IPS DF 4.7 (cell line): ENCODE data around the gene CPPED1.

Experiments used
- DNase-seq: peaks from one replicate; pipeline ENCODE4 v3.0.0-alpha.2; 2013; ENCODE audit warnings: low spot score; ENCODE audit errors: extremely low read depth

CPPED1 gene

DNA sequence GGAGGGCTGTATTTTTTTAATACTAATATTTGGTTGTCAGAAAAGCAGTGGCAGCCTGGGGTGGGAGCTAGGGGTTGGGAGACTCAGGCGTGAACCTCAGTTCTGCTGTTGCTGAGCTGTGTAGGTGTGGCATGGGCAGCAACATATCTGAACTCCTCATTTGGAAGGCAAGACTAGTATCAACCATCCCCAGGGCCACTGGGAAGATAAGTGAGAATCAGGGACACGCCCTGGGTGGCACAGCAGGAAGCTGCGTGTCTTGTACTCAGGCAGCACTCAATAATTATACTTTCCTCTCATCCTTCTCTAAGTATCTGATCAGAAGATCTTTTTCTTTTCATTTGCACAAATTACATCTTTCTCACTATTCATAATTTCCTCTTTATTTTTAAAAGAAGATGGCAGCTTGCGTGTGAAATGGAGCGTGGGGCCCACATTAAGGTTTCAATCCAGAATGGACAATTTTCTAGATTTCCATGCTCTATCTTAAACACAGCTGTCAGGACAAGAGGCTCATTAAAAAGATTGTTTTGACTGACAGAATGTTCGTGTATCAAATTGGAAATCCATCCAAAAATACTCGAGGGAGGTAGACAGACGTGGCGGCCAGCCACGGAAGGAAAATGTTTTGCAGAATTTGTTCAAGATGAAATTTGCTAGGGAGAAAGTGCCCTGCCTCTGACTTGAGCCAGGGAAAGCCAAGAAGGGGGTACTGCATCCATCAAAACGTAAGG lies 121.1 kb downstream of the CPPED1 start:
- no peak for DNase-seq

DNA sequence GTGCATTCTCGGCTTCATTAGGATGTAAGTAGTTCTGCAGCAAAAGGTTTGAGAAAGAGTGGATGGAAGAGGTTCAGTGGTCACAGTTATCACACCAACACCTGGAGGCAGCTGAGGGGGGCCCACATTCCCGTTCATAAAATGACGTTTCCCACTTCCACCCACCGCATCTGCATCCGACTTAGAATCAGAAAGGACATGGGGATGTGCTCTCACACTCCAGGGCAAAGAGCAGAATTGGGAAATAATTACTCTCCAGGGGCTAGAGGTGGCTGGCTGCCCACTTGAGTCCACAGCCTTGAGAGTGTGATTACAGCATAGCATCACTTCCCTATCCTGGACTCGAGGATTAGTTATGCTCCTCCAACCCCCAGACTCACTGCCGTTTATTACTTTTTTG lies 122.0 kb downstream of the CPPED1 start:
- no peak for DNase-seq

DNA sequence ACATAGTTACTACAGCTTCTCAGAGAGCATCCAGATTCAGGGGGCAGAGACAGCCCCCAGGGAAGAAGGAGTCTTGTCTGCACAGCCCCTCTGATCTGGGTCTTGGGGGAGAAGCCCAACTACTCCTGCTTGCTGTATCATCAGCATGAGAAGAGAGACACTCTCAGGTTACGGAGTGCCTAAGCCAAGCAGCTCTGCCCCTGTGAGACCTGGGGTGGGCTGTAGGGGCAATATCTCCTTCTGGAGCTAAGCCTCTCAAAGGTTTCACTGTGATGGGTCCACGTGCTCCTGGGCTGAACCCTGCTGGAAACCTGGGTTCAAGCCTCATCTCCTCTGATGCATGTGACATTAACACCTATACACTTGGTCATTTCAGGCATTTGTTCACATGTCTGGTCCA lies 123.2 kb downstream of the CPPED1 start:
- no peak for DNase-seq

DNA sequence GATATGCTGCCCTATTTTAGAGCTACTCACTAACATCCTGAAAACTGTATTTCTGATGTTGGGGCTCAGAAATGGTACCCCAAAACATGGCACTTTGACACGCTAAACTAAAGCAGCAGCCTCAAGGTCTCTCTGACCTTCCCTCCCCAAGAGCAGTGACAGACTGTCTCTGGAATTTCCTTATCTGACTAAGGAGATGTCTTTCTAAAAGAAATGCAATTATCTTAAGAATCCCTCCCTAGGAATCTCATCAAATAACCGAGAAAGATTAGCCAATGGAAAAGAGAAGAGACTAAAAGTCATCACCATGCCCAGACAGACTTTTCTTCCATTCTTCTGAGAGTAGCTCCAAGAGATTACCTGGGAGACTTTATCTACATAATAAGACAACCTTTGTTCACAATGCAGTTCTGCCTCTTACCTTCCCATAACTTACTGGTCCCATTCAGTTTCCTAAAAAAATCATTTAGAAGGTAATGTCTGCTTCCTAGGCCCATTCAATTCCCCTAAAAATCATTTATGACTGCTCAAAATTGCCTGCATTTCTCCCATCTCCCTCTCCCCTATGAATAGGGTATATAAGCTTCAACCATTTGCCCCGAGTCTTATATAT lies 123.9 kb downstream of the CPPED1 start:
- no peak for DNase-seq

DNA sequence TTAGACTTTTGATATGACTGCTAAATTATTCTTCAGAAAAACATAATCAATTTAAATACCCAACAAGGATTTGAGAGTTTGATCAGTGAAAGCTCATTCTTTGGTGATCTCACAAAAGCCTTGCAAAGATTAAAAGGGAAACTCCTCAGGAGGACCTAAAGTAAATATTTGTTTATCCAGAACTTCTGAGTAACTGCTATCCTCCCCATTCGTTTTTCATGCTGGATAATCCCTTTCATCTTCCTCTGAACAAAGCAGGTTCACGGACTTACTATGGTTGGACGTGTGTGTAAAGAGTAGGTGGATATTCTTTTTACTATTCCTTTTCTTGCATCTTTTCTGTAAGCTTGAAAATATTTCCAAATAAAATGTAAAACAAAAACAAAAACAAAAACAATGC lies 124.7 kb downstream of the CPPED1 start:
- no peak for DNase-seq

DNA sequence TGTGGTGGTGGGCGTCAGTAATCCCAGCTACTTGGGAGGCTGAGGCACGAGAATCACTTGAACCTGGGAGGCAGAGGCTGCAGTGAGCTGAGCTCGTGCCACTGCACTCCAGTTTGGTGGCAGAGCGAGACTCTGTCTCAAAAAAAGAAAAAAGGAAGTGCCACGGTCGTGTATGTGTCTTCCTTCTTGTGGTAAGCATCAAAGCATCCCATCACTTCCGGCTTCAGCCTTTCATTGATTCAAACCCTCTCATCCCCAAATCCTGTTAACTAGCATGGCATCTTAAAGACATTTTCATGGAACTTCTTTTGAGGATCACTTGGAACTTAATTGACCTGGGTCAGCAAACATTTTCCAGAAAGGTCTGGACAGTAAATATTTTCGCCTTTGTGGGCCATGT lies 126.2 kb downstream of the CPPED1 start:
- no peak for DNase-seq

DNA sequence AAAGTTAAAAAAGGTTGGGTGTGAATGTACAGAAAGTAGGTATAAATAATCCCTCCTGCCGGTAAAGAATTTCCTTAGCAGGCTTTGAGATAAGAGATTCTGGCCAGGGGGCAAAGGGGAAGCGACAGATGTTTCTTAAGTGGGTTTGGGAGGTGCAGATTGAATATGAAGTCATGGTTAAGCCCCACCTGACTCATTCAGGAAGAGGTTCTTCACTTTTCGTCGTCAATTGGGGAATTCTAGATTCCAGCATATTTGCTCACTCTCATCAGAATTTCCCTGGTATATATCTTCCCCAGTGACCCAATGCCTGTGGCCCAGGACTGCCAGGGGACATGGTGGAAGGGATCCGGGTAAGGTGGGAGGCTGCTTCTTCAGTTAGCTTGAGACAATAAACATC lies 127.8 kb downstream of the CPPED1 start:
- DNase-seq: no peak

DNA sequence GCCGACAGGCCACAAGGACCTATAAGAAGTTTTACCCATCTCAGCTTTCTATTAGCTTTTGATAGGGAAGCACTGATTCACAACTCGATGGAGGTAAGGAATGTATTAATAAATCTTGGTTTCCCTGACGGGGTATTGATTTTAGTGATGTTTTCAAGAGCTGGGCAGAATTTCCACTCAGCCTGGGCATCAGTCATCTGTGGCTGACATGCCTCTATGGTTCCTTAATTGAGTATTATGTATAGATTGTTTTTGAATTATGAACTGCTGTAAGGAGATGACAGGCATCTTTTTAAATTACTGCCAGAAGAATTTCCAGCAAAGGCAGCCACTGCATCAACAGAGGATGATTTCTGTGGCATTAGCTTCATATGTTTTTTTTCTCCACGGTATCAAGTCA lies 128.6 kb downstream of the CPPED1 start:
- no peak for DNase-seq

DNA sequence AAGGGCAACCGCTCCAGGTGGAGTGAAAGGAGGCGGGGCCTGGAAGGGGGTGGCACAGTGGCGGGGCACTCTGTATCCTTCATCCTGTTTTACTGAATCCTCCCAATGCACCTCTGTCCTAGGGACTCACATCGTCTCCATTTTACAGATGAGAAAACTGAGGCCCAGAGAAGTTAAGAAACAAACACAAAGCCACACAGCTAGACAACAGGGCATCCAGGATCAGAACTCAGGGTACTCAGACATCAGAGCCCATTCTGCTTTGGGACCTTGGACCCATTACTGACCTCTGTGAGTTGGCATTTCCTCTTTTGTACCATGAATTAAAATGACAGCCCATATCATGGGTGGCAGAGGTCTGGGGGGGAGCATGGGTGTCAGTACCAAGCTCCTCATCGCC lies 129.2 kb downstream of the CPPED1 start:
- no peak for DNase-seq

DNA sequence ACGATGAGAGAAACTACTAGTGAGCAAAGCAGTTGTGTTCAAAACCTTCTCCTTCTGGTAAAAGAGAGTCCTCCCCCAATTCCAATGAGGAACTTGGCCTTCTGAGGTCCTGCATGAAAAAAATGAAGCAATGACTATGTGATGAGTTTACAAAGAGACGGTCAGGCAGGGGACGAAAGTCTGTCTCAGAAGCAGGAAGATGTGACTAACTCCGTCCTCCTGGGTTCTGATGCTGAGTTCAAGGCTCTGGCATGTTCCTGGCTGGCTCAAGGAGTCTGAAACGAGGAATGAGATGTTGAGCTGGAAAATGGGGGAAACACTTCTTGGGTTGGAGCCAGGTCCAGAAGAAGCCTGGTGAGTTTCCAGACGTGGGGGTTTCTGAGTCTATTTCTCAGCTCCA lies 129.6 kb downstream of the CPPED1 start:
- DNase-seq: no peak

DNA sequence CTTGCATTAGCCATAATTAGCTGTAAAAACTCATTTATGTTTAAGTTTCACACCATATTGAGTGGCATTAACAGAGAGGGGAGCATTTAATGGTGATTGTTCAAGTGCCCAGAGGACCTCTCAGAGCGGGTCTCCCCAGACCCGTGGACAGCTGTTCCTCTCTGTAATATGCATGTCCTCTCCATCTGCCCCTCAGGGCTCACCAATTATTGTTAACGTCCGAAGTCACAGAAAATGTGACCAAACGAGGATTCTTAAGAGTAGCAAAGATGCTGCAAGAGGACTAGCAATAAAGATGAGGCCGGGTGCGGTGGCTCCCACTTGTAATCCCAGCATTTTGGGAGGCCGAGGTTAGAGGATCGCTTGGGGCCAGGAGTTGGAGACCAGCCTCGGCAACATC lies 130.2 kb downstream of the CPPED1 start:
- DNase-seq: no peak

DNA sequence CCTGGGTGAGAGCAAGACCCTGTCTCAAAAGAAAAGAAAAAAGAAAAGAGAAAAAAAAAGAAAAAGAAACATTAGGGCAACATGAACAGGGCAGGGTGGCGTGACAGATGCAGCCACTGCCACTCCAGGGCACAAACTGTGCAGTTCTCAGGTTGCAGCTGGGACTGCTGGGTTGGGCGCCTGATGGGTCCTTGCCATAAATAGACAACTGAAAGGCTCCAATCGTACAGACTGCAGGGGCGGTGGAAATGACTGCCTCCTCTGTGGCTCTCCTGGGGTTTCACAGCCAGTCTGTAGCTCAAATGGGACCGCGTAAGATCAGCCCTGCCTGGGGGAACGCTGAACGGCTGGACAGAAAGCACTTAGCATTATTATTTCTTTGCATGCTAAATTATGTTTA lies 130.7 kb downstream of the CPPED1 start:
- DNase-seq: no peak

DNA sequence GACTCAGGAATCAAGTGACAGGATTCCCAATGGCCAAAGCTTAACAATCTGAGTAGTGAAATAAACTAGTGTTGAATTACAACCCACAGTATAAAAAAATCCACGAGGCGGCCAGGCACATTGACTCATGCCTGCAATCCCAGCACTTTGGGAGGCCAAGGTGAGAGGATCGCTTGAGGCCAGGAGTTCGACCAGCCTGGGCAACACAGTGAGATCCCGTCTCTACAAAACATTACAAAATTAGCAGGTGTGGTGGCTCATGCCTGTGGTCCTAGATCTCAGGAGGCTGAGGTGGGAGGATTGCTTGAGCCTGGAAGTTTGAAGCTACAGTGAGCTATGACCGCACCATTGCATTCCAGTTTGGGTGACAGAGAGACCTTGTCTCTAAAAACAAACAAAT lies 133.8 kb downstream of the CPPED1 start:
- DNase-seq: no peak

DNA sequence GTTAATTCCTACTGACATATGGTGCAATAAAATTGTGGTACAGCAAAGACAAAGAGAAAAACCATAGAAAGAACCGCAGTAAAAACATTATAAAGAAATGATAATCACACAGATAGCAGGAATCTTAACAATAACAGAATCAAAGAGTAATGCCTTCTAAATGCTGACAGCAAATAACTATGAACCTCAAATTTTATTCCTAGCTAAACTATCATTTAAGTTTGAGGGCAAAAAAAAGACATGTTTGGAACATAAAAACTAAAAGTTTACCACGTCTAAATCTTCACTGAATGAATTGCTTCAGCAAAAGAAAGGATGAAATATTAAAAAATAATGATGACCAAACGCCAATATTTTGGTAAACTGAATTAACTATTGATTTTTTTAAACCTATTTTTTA lies 135.8 kb downstream of the CPPED1 start:
- no peak for DNase-seq

DNA sequence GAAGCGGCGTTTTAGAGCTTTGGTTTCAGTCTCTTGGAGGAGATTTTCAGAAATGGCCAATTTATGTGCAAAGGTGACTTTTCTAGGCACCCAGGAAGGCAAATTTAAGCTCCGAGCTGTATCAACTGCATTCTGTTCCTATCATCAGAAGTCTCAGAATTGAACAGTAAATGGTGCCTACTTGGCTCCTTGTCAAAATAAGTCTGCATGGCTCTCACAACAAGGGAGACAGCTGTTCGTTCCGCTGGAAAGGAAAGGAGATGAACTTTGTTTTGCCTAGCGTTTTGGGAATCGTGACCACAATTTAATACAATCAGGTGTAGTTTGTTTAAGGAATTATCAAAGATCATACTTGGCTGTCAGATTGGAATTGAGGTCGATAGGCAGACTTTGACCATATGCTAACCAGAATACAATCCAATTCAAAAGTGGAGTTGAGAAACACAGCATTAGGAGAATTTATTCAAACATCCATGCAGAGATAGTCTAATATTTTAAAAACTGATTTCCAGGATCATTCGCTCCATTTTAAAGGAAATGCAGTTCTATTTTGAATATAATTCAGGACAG lies 139.4 kb downstream of the CPPED1 start:
- DNase-seq: no peak

DNA sequence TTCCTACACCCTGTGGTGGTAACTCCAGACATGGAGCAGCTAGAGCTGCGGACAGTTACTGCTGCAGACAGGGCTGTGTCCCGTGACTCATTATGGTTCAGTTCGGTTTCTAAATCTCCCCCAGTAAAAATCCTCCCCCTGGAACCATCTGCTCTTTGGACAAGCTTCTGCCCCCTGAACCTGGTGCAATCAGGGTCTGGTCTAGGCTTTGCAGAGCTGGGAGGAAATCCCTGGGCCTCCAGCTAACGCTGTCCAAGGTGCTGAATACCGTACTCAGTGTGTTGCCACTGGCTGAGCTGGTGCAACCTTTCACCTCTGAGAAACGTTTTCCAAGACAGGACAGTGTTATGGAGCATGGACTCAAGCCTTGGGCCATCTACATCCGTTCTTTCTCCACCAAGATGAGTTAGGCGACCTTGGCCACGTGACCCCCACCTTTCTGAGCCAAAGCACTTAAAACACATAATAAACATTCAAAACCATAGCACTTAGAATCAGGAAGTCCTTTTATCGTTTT lies 142.0 kb downstream of the CPPED1 start:
- peak; percentile 49 for DNase-seq

DNA sequence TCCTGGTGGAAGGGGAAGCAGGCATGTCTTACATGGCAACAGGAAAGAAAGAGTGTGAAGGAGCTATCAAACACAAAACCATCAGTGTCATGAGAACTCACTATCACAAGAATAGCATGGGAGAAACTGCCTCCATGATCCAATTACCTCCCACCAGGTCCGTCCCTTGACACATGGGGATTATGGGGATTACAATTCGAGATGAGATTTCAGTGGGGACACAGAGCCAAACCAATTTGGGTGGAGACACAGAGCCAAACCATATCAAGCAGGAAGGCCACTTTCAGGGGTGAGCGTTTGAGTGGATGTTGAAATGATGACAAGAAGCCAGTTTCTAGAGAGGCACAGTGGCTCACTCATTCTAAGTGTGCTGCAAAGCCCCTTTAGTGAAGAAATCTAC lies 143.8 kb downstream of the CPPED1 start:
- DNase-seq: no peak

DNA sequence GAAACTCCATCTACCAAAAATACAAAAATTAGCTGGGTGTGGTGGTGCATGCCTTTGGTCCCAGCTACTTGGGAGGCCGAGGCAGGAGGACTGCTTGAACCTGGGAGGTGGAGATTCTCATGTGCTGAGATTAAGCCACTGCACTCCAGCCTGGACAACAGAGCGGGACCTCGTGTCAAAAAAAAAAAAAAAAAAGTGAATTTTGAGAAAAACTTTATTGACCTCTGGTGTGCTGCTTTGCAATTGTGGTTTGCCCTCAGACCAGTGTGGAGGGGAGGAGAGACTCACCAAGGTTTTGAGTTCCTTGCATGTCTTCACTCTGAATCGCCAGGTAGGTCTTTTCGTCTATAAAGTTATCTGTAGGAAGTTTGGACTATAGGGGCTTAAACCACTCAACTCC lies 145.2 kb downstream of the CPPED1 start:
- no peak for DNase-seq

DNA sequence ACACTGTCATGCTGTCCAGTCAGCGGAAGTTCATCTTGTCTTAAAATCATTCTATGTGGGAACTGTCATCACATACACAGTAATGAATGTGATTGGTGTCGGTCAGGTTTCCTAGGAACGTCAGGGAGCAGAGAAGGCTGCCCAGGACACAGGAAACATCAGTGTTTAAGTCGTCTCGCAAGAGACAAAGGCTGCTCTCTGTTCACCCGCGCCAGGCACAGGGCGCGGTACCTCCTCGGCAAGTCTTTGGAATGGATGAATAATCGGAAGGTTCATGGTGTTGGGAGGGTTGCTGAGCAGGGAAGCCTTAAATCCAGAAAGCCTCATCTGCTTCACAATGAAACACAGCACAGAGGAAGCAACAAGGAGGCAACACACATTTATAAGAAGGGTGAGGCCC lies 148.2 kb downstream of the CPPED1 start:
- no peak for DNase-seq

DNA sequence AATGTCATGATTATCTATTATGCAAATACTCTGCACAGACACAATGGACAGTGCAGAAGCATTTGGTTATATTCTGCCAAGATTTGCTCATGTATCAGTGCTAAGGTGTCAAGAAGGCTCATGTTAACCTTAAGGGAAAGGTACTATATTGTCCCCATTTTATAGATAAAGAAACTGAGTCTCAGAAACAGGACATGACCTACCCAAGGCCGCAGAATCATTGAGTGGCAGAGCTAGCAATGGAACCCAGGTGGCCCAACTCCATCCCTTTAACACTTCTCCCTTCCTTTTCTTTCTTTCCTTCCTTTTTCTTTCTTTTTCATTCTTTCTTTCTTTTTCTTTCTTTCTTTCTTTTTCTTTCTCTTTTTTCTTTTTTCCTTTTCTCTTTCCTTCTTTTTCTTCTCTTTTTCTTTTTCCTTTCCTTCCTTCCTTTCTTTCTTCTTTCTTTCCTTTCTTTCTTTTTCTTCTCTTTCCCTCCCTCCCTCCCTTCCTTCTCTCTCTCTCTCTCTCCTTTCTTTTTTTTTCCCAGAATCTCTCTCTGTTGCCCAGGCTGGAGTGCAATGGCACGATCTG lies 149.8 kb downstream of the CPPED1 start:
- no peak for DNase-seq

DNA sequence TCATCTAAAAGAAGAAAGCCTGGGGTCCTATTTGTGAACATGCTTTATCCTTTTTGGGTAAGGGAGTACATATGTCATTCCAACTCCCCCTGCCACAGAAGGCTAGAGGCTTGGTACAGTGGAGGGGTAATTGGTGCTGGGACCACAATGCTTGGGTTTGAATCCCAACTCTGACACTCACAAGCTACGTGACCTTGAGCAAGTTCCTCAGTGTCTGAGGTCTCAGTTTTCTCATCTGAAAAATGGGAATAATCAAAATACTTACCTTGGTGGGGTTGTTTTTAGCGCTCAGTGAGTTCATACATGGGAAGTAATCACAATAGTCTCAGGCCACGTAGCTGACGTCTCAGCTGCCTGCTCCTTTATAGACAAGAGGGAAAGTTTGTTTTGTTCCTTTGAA lies 150.8 kb downstream of the CPPED1 start:
- DNase-seq: no peak

DNA sequence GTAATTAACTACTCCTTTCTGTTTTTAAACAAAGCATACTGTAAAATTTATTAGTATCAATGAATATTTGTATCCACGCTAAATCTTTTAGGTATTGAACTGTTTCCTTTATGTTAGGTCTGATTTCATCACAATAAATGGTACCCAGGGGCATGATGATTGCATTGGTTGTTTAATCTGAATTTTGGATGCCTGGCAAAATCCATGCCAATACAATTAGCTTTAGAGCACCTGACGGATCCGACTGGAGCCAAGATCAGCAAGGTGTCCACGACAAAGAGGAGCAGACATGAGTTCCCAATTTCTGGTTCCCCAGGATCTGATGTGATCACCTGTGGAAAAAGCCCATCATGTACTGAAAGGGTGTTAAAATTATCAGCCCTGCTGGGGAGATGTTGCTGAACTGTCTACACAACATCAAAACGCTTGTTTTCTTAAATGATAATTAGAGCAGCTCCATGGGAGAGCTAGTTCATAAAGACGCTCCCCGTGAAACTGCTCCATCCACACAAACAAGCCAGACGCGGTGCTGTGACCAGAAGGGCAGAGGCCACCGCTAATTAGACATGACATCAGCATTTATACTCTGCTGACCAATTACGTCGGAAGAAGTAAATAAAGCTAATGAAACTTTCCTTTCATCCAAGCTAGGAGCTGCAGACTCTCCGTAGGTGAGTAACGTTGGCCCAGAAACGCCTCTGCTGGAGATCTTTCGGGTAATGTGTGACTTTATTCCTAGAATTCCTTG lies 151.7 kb downstream of the CPPED1 start:
- no peak for DNase-seq
